HL-60 (cell line): Measurements from ENCODE around the gene TEAD2.

Experiments
- DNase-seq, 2 experiments: peaks; one replicate each; pipeline ENCODE4 v3.0.0-alpha.2; 2010 to 2020; ENCODE audit warnings: low read depth in 1 of 2, low spot score in 1 of 2
- H3K27ac ChIP-seq: fragments of 250-450 bp; sonication (Bioruptor Pico); replicated peaks from 2 replicates; pipeline ENCODE4 v1.5.1; 2020; ENCODE audit warnings: mild to moderate bottlenecking, moderate library complexity
- H3K27me3 ChIP-seq: fragments of 250-450 bp; sonication (Bioruptor Pico); 2 replicates; pipeline ENCODE4 v1.5.1; 2021; ENCODE audit warnings: mild to moderate bottlenecking, moderate library complexity; ENCODE audit not compliant: insufficient read depth, poor library complexity, severe bottlenecking
- H3K4me3 ChIP-seq: replicated peaks from 2 replicates; pipeline ENCODE4 v1.5.1; 2011; ENCODE audit warnings: mild to moderate bottlenecking, control low read depth, low read length; ENCODE audit not compliant: insufficient read depth
- GABPA ChIP-seq: IDR thresholded peaks from 2 replicates; pipeline ENCODE4 v1.6.1; 2012; ENCODE audit warnings: low read depth
- POLR2AphosphoS5 ChIP-seq: IDR thresholded peaks from 2 replicates; pipeline ENCODE4 v1.6.1; 2012; ENCODE audit warnings: low read depth
- SPI1 ChIP-seq: IDR thresholded peaks from 2 replicates; pipeline ENCODE4 v1.6.1; 2012; ENCODE audit warnings: low read depth, mild to moderate bottlenecking, borderline replicate concordance
- TF ChIP-seq, protein P1 (sequence below): IDR thresholded peaks from 2 replicates; pipeline ENCODE4 v1.6.1; 2012; ENCODE audit warnings: low read depth; ENCODE audit not compliant: insufficient replicate concordance
- TF ChIP-seq, protein P2 (sequence below): IDR thresholded peaks from one replicate; pipeline ENCODE4 v1.5.1; 2011; ENCODE audit warnings: low read length, control low read depth, inconsistent platforms; ENCODE audit not compliant: insufficient read depth

Gene TEAD2

DNA sequence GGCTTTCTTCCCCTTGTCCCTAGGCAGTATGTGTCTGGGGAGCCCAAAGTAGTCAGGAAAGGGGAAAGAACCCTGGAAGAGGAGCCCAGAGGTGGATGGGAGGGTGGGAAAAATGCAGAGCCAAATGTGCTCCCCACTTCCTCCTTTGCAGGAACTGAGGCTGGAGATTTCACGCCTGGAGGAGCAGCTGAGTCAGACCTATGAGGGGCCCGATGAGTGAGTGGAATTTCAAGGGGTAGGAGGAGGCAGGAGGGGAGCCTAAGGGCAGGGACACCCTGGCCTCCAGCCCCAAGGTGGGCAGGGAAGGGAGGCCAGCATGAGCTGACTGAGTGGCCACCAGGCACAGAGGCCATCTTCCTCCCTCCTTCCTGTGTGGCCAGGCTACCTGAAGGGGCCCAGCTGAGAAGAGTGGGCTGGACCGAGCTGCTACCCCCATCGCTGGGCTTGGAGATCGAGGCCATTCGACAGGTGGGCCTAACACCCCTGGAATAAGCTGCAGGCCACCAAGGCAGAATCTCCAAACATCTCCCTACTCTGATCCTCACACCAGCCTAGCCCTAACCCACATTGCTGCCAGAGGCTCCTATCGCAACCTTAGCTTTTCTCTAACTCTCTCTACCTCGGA is 46.7 kb upstream of the TEAD2 start:
- Histone ChIP-seq H3K27ac (peak overlapping the region; percentile 63), H3K27me3 (no peaks in the 10 kb centered on the region), H3K4me3 (no peak overlapping the region)
- DNase-seq = peak in 1 of 2 experiments; percentile 26
- TF ChIP-seq GABPA (no peak), SPI1 (peak; percentile 72), POLR2AphosphoS5 (no peak)
- TF ChIP-seq, protein P1, sequence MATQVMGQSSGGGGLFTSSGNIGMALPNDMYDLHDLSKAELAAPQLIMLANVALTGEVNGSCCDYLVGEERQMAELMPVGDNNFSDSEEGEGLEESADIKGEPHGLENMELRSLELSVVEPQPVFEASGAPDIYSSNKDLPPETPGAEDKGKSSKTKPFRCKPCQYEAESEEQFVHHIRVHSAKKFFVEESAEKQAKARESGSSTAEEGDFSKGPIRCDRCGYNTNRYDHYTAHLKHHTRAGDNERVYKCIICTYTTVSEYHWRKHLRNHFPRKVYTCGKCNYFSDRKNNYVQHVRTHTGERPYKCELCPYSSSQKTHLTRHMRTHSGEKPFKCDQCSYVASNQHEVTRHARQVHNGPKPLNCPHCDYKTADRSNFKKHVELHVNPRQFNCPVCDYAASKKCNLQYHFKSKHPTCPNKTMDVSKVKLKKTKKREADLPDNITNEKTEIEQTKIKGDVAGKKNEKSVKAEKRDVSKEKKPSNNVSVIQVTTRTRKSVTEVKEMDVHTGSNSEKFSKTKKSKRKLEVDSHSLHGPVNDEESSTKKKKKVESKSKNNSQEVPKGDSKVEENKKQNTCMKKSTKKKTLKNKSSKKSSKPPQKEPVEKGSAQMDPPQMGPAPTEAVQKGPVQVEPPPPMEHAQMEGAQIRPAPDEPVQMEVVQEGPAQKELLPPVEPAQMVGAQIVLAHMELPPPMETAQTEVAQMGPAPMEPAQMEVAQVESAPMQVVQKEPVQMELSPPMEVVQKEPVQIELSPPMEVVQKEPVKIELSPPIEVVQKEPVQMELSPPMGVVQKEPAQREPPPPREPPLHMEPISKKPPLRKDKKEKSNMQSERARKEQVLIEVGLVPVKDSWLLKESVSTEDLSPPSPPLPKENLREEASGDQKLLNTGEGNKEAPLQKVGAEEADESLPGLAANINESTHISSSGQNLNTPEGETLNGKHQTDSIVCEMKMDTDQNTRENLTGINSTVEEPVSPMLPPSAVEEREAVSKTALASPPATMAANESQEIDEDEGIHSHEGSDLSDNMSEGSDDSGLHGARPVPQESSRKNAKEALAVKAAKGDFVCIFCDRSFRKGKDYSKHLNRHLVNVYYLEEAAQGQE = no peak

DNA sequence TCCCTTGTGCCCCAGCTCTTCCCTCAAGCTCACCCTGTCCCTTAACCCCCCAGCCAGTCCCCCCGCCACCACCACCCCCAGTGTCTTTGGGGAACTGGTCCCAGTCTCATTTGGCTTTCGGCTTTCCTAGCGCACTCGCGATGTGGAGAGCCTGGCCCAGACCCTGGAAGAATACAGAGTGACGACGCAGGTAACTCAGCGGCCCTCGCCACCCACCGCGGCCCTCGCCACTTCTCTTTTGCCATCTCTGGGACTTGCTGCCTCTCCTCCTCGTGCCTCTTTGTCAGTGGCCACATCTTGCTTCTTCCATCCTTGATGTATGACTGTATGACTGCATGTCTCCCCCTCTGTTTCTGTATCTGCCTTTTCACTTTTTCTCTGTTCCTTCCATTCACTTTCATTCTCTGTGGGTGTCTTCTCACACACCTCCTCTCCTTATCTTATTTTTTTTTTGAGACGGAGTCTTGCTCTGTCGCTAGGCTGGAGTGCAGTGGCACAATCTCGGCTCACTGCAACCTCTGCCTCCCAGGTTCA is 45.3 kb upstream of the TEAD2 start:
- no peak for DNase-seq
- no peak overlapping the region for H3K4me3 ChIP-seq
- no peak overlapping the region for H3K27ac ChIP-seq
- H3K27me3 ChIP-seq = no peaks in the 10 kb centered on the region
- TF ChIP-seq, protein P2, sequence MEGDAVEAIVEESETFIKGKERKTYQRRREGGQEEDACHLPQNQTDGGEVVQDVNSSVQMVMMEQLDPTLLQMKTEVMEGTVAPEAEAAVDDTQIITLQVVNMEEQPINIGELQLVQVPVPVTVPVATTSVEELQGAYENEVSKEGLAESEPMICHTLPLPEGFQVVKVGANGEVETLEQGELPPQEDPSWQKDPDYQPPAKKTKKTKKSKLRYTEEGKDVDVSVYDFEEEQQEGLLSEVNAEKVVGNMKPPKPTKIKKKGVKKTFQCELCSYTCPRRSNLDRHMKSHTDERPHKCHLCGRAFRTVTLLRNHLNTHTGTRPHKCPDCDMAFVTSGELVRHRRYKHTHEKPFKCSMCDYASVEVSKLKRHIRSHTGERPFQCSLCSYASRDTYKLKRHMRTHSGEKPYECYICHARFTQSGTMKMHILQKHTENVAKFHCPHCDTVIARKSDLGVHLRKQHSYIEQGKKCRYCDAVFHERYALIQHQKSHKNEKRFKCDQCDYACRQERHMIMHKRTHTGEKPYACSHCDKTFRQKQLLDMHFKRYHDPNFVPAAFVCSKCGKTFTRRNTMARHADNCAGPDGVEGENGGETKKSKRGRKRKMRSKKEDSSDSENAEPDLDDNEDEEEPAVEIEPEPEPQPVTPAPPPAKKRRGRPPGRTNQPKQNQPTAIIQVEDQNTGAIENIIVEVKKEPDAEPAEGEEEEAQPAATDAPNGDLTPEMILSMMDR = no peak
- TF ChIP-seq SPI1 (no peak), POLR2AphosphoS5 (no peak), GABPA (no peak)
- TF ChIP-seq, protein P1 = no peak

DNA sequence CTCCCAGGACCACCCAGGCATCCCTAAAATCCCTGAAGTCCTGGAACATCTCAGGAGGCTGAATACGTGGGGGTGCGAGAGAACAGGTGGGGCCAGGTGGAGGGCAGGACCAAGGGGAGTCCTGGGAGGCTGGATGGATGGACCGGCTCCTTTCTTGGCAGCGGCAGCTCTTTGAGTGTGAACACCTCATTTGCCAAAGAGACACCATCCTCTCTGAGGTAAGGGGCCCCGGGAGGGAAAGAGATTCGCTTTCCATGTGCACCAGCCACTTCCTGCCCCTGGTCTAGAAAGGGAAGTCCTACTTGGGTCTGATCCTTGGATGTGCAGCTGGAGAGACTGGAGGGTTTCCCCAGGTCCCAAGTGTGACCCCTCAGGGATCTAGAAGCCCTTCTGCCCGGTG is 44.9 kb upstream of the TEAD2 start:
- no peaks in the 10 kb centered on the region for H3K27me3 ChIP-seq
- H3K27ac ChIP-seq = no peak overlapping the region
- TF ChIP-seq, protein P1 = no peak
- TF ChIP-seq POLR2AphosphoS5 (no peak), GABPA (no peak), SPI1 (no peak)
- TF ChIP-seq, protein P2 = no peak
- no peak for DNase-seq
- no peak overlapping the region for H3K4me3 ChIP-seq
